K562 treated with DMSO at 1 percent for 24 hours (cell line): Measurements from ENCODE around the gene RNU1-3. TPM values are rescaled to one million over a fixed set of nuclear protein-coding genes. Genes with fewer than 3 reads are reported as not detected.

Source experiments
- total RNA-seq: library from RNA; unstranded; fragments of 300-600 nt; gene quantifications from 2 replicates; pipeline ENCODE4 v1.2.3, GENCODE V29; 2022; ENCODE audit warnings: low read depth; ENCODE audit not compliant: insufficient read depth

Gene RNU1-3
- total RNA-seq, result not detected in 2 replicates

GRCh38 chr1:16666502-16667413 lies at the start of gene RNU1-3:
RNU1-3 (minus strand) TSS chr1:16666948.

Other genes with a start within 250 kb of the RNU1-3 start
- 0.82 TPM in 1 of 2 replicates, not detected in the other for gene SPATA21, start 229.5 kb downstream of the RNU1-3 start, total RNA-seq
- 81.2 and 83.3 TPM in 2 replicates for gene NECAP2, start 226.2 kb downstream of the RNU1-3 start, total RNA-seq
- not detected in 2 replicates for gene RNU1-1, start 152.7 kb downstream of the RNU1-3 start, total RNA-seq
- 37.3 and 54.5 TPM in 2 replicates for gene NBPF1, start 53.4 kb downstream of the RNU1-3 start, total RNA-seq
- gene RNU1-4, start 73.6 kb upstream of the RNU1-3 start, total RNA-seq, result not detected in 2 replicates
- gene RNU1-2, start 229.0 kb upstream of the RNU1-3 start, total RNA-seq, result not detected in 2 replicates